ENCODE measurements around the gene KIF18B.

The KIF18B gene

DNA sequence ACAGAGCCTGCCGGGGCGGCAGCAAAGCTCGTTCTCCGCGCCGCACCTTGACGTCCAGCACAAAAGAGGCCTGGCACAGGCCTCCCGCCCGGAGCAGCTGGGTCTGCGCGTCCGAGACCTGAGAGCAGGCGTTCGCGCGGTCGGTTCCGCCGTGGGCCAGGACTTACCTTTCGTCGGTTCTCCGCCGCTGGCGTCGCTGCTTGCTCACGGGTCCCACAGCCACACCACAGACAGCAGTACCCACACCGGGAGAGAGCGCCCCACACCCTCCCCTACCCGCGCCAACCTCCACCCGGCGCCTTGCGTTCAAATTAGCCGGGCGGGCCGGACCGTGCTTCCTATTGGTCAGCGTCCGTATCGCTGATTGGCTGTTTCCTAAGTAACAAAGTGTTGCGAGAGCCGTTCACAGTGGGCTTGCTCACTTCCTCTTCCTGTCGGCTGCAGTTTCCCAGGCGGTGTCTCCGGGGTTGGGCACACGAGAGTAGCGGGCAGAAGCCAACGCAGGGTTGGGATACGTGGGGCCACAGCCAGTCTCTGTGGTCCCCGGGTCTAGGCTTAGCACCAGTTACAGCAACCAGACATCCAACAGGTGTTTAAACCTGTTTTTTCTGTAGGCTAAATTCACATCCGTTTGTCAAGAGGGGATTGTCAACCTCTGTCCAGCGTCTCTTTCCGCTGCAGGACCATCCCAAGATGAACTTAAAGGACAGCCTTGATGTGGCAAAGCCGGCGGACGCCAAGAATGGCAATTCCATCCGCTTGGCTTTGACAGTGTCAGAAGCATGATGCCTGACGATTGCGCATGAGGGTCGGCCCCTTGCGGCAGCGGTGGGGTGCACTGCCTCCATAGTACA is at the start of gene KIF18B:
Gene KIF18B, minus strand, starts transcription at position 313 of the 854 bp plus-strand sequence. CDS start 11,429 bp downstream, outside the sequence.
- peak; percentile 95 for DNase-seq

DNA sequence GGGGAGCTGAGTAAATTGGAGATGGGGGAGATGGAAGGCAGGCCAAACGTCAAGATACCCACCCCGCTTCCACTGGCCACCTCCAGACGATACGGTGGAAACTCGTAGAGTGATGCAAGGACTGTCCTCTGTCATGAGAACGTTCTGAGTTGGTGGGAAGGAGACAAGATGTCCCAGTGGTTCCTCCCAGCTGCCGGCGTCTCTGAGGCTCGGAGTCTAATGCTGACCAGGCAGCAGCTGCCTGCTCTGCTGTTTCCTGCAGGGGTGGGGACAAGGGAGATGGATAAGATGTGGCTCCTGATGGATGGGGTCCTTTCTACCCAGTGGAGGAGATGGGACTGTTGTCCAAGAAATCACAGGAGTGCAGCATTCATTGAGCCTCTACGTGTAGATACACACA is 48.7 kb upstream of the KIF18B start:
- no peak for DNase-seq

DNA sequence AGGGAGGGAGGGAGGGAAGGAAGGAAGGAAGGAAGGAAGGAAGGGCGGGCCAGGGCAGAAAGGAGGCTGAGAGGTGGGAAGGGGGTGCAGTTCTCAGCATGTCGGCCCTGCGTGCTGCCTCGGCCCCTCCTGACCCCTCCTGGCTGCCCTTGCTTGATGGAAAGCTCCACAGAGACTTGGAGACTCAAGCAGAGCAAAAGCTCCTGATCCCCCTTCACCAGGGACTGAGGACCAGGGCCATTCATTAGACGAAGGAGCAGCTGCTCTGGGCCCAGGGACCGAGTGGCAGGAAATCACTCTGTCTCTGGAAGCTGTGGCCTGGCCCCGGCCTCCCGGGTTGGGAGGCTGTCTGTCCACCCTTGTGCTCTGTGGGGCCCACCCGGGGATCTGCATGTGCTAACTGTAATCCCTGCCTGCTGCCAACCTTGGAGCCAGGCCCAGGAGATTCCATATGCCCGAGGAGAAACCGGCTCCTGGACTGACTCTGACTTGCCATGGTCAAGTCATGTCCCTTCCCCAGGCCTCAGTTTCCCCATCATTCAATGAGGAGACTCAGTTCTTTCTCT is 47.9 kb upstream of the KIF18B start:
- no peak for DNase-seq

DNA sequence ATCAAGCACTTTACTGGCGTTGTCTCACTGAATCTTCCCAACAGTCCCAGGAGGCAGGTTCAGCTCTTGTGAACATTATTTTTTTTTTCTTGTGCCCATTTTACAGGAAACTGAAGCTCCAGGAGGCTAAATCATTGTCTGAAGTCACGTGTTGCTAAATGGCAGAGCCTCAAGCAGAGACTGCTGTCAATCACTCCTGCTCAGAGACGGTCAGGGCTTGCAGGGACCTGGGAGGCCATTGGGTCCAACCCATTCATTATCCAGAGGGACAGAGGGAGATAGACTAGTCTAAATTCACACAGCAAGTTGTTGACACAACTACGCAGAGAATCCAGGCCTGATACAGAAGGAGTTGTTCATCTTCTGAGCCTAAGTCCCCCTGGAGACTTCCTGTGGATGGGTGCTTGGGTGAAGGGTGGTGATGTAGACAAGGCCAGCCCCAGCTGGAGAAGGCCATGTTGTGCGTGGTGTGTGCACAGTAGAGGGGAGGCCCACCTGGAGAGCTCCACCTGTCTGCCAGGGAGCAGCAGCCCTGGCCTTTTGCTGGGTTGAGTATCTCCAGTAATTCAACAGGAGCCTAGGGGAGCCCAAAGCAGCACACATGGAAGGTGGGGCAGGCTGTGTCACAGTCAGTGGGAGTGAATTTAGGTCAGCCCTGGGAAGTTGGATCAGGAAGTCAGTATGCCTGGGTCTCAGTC is 44.8 kb upstream of the KIF18B start:
- DNase-seq = no peak

DNA sequence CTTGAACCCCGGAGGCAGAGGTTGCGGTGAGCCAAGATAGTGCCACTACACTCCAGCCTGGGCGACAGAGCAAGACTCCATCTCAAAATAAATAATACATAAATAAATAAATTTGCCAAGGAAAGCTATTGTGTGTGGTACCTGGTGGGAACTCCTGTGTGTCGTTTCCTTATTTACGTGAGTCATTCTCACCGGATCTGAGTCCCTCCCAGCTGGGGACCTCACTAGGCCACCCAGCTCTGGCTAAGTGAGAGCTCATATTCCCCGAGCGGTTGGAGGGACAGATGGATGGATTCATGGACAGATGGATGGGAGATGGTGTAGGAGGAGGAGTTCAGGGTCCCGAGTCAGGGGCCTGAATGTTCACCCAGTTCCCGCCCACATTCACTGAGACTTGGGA is 43.4 kb upstream of the KIF18B start:
- no peak for DNase-seq

DNA sequence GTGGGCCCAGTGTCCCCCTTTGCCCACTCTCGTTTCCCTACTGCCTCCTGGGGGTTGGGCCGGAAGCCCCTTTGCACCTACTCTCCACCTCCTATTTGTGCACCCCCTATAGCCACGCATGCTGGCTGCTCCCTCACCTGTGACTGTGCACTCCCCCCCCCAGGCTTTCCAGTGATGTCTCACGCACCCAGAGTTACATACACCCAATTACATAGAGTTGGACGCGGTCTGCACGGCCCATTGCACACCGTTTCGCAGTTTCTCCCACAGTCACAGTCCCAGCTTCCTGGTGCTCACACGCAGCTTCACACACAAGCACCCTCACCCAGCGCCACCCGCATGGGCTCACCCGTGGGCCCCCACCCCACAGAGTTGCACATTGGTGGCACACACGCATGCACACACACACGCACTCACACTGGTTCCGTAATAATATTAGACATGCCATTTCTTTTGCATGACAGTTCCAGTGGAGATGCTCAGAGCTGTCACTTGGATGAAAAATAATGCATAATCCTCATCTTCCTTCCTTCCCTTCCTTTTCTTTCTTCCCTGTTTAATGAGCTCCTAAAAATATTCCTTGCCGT is 42.1 kb upstream of the KIF18B start:
- DNase-seq = no peak

DNA sequence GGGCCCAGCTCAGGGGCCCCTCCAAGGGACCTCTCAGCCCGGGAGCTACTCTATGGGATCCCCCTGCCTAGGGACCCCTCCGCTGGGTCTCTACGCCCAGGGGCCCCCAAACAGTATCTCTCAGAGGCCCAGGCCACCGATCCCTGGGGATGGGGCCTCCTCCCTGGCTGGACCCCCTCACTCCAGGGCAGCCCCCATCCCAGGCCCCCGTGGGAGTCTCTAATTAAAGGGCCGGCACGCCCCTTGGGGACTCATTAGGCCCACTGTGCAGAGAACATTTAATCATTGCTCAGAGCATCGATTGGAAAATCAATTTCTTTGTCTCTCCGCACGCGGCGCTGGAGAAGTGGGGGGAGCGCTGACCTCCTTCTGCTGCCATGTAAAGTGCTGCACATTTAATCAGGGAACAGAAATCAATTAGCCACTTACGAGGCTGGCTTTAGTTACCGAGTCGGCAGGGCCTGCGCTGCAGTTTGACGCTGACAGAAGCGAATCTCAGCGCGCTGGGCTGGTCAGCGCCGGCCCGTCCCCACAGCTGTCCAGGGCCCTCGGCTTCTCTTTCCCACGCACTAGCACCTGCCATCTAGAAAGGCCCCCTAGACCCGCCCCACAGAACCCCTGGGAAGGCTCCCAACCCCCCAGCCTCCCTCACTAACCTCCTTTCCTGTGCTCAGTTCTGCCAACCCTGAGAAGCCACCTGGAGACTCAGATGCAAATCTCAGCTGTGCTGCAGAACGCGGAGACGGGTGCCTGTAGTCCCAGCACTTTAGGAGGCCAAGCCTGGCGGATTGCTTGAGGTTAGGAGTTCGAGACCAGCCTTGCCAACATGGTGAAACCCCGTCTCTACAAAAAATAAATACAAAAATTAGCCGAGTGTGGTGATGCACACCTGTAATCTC is 40.7 kb upstream of the KIF18B start:
- no peak for DNase-seq

DNA sequence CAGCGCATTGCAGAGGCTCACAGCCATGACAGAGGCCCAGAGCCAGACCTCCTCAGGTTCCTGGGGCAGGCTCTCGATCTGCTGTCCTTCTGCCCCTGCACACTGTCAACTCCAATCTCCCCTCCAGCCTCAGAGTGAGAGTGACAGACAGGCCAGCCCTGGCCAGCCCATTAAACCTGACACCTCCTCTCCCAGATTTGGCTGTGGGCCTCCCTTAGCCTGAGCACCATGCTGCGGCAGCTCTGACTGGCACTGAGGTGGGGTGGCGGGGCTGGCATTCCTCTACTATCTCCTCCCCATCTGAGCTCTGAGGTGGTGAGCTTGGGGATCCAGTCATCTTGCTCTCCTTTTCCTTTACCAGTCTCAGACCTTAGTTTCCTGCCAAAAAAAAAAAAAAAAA is 36.0 kb upstream of the KIF18B start:
- no peak for DNase-seq

DNA sequence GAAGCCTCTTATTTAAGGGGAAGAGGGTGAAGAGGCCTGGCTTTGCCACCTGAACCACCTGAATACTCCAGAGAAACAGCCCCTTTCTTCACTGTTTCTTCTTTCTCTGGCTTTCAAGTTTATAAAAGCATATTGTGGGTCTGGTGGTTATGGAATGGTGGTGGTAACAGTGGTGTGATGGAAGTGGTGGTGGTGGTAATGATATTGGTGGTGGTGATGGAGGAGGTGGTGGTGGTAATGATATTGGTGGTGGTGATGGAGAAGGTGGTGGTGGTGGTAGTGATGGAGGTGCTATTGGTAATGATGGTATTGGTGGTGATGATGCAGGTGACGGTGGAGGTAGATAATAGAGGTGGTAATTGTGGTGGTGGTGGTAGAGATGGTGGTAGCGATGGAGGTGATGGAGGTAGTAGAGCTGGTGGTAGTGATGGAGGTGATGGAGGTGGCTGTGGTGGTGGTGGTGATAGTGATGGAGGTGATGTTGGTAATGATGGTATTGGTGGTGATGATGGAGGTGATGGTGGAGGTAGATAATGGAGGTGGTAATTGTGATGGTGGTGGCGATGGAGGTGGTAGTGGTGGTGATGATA is 34.6 kb upstream of the KIF18B start:
- no peak for DNase-seq

DNA sequence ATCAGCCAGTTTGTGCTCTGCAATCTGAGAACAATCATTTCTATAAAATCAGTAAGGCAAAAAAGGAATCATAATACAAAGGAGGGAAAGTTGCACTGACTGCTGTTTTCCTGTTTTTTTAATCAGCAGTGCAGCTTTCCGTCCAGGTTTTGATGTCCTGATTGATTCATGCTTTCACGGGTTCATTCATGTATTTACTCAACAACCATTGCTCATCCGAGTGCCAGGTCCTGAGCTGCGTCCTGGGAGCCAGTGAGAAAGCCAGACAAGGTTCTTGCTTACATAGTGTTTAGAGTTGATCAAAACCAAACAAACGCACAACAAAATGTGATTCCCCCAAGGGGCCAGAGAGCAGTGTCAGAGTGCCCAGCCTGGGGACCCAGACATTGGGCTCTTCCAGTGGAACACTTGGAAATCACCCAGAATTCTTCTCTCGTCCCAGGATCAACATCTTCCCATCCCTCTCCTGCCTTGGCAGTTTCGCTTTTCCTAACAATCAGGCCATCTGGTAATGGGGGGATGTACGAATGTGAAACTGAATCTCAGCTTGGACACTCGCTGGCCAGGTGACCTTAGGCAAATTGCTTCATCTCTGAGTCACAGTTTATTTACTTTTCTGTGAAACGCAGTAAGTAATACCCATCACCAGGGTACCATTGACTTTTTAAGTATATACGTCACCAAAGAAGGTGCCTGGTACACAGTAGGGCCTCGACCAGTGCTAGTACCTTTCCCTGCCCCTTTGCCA is 33.8 kb upstream of the KIF18B start:
- DNase-seq = no peak

DNA sequence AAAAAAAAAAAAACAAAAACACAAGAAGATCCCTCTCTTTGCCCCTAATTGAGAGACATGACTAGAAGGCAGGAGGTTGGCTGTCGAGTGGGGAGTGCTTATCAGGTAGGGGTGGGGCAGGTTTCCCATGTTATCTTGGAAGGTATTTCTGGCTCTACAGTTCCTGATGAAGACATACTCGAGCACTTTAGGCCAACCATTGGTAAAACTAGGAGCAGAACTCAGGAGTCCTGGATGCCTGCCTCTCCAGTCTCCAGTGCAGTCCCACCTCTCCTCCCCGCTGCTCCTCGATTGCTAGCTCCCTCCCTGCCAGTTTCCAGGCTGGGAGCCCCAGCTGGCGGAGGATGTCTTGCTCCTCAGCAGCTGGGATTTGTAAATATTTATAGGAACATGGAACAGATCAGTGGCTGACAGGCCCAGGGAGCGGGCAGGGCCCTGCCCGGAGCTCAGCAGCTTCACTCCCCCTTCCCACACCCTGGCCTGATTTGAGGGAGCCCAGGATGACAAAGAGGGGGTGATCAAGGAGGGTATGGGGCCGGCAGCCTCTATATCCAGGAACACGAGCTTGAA is 31.9 kb upstream of the KIF18B start:
- DNase-seq = no peak

DNA sequence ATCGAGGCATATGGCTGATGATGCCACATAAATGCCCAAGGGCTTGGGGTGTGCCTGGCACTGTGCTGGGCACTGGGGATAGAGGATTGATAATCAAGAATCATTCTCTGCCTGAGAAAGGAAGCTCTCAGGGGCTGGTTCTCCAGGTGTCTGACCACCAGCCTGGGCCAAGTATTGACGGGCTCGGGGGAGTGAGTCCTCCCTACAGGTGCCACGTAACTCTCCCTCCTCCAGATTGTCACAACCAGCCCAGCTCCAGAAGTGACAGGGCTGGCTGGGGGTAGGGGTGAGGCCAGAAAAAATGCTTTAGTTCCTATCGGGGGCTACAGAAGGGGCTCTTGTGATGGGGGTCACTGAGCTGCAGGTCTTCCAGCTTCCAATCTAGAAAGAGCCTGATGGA is 31.2 kb upstream of the KIF18B start:
- no peak for DNase-seq

DNA sequence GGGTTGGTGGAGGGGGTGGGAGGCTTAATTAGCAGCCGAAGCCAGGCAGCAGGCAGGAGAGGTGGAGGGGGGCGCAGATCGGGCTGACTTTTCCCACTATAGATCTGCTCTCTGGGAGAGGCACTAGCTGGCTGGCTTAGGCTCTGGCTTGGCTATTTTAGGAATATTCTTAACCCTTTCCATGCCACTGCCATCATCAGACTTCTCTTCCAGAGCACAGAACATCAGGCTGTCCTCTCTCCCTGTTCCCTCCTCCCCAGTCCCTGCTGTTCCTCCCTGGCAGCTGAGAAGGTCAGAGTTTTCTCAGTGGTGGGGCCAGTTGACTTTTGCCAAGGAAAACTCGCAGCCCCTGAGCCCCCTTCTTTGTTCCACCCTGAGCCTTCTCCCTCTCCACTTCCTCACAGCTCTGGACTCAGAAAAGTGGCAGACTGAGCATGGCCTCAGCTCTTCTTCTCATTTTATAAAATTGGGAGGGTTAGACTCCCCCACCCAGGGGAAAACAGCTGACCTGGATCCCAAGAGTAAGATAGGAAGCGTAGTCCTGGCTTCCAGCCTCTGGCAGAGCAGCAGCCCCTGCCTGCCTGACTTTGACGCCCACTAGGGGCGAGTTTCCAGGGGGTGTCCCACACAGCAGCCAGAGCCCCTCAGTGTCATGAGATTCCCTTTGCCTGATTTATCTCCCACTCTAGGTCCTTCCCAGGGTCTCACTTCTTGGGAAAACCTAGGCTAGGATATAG is 30.4 kb upstream of the KIF18B start:
- DNase-seq = no peak

DNA sequence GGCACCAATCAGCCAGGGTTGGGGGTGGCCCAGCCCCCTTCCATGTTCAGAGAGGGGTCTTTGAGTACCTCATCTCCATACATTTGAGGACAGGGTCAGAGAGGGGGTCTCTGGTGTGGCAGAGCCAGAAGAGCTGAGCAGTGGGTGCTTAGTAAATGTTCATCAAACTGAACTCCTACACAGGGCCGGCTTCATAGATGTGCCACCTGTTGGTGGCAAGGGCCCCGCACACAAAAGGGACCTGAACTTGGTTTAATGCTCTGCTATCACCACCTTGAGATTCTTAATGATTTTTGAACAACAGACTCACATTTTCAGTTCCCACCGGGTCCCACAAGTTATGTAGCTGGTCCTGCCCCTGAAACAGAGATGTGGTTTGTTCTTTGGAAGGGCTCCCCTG is 29.5 kb upstream of the KIF18B start:
- DNase-seq = no peak

DNA sequence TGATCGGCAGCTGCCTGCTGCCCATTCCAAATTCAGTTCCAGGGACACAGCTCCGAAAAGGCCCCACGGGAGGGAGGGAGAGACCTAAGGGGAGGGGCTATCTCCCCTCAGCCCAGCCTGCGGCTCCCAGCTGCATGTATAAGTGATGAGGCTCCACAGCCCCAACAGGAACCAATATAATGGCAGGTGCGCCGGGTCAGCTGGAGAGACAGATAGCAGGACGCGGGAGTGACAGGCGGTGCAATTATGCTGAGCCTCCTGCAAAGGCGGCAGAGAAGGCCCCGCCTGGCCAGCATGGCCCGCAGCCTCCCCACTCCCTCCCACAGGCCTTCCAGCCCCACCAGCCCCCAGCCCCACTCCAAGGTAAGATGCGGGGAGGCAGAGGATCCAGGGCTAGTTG is 28.6 kb upstream of the KIF18B start:
- DNase-seq = no peak

DNA sequence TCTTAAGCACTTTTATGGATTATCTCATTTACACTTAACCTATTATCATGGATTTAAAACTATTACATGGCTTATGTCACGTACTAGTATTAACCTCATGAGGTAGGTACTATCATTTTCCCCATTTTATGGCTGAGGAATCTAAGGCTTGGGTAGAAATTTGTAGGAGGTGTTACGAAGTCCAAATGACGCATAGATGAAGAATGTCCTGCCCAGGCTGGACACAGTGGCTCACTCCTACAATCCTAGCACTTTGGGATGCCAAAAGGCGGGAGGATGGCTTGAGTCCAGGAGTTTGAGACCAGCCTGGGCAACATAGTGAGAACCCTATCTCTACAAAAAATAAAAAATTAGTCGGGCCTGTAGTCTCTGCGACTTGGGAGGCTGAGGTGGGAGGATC is 25.4 kb upstream of the KIF18B start:
- DNase-seq = no peak

DNA sequence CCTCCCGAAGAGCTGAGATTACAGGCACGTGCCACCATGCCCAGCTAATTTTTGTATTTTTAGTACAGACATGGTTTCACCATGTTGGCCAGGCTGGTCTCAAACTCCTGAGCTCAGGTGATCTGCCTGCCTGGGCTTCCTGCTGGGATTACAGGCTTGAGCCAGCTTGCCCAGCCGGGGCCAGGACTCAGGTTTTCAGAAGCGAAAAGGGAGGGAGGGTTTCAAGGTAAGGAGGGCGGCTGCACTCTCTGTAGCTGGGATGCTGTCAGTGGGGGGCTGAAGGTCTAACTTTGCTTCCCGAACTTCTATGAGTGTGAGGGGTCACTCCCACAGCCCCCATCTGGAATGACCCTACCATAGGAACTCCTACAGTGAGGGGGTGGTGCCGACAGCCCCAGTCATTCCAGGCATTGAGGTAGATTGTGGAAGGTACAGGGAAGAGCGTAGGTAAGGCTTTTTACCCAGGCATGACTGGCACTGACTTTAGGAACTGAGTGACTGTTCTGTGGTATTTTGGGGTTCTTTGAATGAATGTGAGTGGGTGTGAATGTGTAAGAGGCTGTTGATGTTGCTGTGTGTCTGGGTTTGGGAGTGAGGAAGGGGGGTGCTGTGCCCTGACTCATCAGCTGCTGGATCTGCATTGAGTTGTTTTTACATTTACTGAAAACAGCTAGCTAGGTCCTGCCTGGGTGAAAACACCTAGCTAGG is 24.4 kb upstream of the KIF18B start:
- DNase-seq = peak; percentile 70 to 82

DNA sequence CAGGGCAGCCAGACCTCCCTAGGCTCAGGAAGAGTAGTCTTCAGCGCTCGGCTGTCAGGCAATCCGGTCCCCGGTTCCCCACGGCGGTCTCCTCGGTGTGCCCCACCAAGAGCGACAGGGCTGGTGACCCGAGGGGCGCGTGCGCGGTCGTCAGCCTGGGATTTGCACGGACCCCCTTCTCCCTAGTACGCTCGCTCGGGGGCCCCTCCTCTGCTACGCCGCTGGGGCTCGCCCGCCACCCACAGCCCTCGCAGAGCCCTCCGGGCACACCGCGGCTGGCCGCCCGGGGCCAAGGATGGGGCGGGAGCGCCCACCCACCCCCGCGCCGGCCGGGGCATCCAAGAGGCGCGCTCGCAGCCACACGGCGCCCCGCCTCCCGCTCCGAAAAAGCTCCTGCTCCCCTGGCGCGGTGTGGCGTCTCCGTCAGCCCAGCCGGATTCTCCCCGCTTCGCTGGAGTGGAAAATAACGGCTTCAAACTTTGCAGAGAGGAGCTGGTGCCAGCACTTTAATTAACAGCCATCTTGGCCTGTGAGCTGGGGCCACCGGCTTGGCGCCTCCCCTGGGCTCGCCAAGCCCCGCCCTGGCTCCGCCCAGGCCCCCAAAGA is 22.7 kb upstream of the KIF18B start:
- peak; percentile 42 to 55 for DNase-seq

DNA sequence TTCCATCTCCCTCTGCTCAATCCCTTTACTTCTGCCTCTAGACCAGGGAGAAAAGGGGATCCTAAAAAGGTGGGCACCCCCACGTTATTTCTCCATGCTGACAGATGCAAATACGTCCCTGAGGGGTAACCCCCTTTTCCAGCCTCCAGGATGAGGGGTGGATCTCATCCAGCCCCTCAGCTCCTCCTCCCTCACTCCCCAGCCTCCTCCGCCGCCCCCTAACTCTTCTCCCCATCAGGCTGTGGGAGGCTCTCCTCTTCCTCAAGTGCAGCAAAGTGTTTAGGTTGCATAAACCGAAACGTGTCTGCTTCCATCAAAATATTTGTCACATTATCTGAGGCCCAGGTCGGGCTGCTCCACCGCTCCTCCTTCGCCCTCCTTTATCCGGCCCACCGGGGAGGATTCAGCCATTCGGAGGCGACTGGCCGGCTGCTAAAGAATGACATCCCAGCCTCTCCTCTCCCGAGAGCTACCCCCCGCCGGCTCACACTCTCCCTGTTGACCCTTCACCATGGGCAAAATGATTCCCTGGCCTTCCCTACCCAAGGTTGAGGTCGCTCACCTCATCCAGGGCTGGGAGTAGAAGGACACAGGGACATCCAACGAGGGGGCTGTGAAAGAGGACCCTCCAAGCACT is 21.7 kb upstream of the KIF18B start:
- DNase-seq = no peak
